PC-9 (cell line): Measurements from ENCODE around the gene ORC5. TPM values are rescaled to one million over a fixed set of nuclear protein-coding genes. Genes with fewer than 3 reads are reported as not detected.

Experiments
- BruUV-seq: library from RNA; stranded (reverse); fragments of 400-500 nt; replicated peaks from 2 replicates; lab custom pipeline; 2021; lab: Mats Ljungman, UMichigan
- CTCF ChIA-PET: fragments of 300-600 bp; sonication (Branson Sonifier 250); formaldehyde crosslinking; loops from one replicate; lab custom pipeline; 2022; ENCODE audit warnings: antibody characterized with exemption; lab: Charles Lee
- POLR2A ChIA-PET: fragments of 300-600 bp; sonication (Branson Sonifier 250); formaldehyde crosslinking; loops from one replicate; lab custom pipeline; 2022; ENCODE audit warnings: antibody characterized with exemption; ENCODE audit not compliant: unreplicated experiment; lab: Charles Lee
- DNase-seq, 2 experiments: peaks; one replicate each; pipeline versions ENCODE4 v3.0.0 to v3.0.0-alpha.2; 2015 to 2022; ENCODE audit warnings: mixed read lengths in 1 of 2
- H2AFZ ChIP-seq: fragments of 200-600 bp; sonication (generic); 2 replicates; pipeline ENCODE4 v1.8.1; 2017; ENCODE audit warnings: antibody characterized with exemption
- H3F3A ChIP-seq: fragments of 200-600 bp; sonication (generic); 2 replicates; pipeline ENCODE4 v1.8.1; 2017; ENCODE audit warnings: antibody characterized with exemption, mild to moderate bottlenecking, low read depth; ENCODE audit not compliant: insufficient read depth
- H3K27ac ChIP-seq: fragments of 200-600 bp; sonication (generic); 2 replicates; pipeline ENCODE4 v1.6.1; 2016; ENCODE audit warnings: mixed run types
- H3K27me3 ChIP-seq: fragments of 200-600 bp; sonication (generic); 2 replicates; pipeline ENCODE4 v1.6.1; 2016; ENCODE audit warnings: low read depth, mixed run types; ENCODE audit not compliant: insufficient read depth
- H3K36me3 ChIP-seq: fragments of 200-600 bp; sonication (generic); 2 replicates; pipeline ENCODE4 v1.6.1; 2016; ENCODE audit warnings: low read depth, mixed run types
- H3K4me1 ChIP-seq: fragments of 200-600 bp; sonication (generic); replicated peaks from 2 replicates; pipeline ENCODE4 v1.6.1; 2016; ENCODE audit warnings: mixed run types; ENCODE audit not compliant: insufficient read depth
- H3K4me2 ChIP-seq: fragments of 200-600 bp; sonication (generic); 2 replicates; pipeline ENCODE4 v1.6.1; 2017; ENCODE audit warnings: mixed run types
- H3K4me3 ChIP-seq: fragments of 200-600 bp; sonication (generic); 2 replicates; pipeline ENCODE4 v1.6.1; 2016; ENCODE audit warnings: mixed run types
- H3K79me2 ChIP-seq: fragments of 200-600 bp; sonication (generic); 2 replicates; pipeline ENCODE4 v1.6.1; 2017; ENCODE audit warnings: low read depth, mixed run types
- H3K9me2 ChIP-seq: fragments of 200-600 bp; sonication (generic); 2 replicates; pipeline ENCODE4 v1.8.1; 2017; ENCODE audit warnings: mild to moderate bottlenecking; ENCODE audit not compliant: insufficient read depth
- H3K9me3 ChIP-seq: fragments of 200-600 bp; sonication (generic); 2 replicates; pipeline ENCODE4 v1.8.1; 2016; ENCODE audit warnings: low read depth; ENCODE audit not compliant: insufficient read depth
- H4K20me1 ChIP-seq: fragments of 200-600 bp; sonication (generic); 2 replicates; pipeline ENCODE4 v1.8.1; 2017; ENCODE audit not compliant: insufficient read depth
- CTCF ChIP-seq: fragments of 200-600 bp; sonication (generic); conservative IDR thresholded peaks from 2 replicates; pipeline ENCODE4 v1.6.1; 2017; ENCODE audit warnings: mixed run types, antibody characterized with exemption, mild to moderate bottlenecking, moderate library complexity
- EZH2 ChIP-seq: fragments of 200-600 bp; sonication (generic); IDR thresholded peaks from 2 replicates; pipeline ENCODE4 v1.8.0; 2017; ENCODE audit warnings: antibody characterized with exemption, low read depth
- intact Hi-C: fragments of 100-400 bp; cut with micrococcal nuclease; formaldehyde crosslinking; loops from one replicate; pipeline ENCODE4 v1.10.0; 2022; ENCODE audit not compliant: unreplicated experiment
- total RNA-seq: library from RNA; stranded (reverse); gene quantifications from 2 replicates; pipeline ENCODE4 v1.2.3, GENCODE V29; 2021

The ORC5 gene
- total RNA-seq, 1 experiment from 2014 or later, result 22.9 TPM

- Histone ChIP-seq H3K9me2 (no peaks in the 10 kb centered on the region), H3K36me3 (0 out of 2 replicates have a peak, but pooled peaks cover 7% of the 10 kb centered on the region), H3K27me3 (no peaks in the 10 kb centered on the region), H3K4me3 (no peak overlapping the region), H3F3A (no peaks in the 10 kb centered on the region), H3K4me1 (no peaks in the 10 kb centered on the region), H2AFZ (no peak overlapping the region), H3K9me3 (no peaks in the 10 kb centered on the region), H3K79me2 (no peaks in the 10 kb centered on the region), H4K20me1 (no peaks in the 10 kb centered on the region), H3K27ac (no peak overlapping the region), H3K4me2 (no peak overlapping the region)
- POLR2A ChIA-PET, result interaction anchor here (0.6 kb wide), 1 partner anchor 28 kb away, joined by 10 read pairs; no protein-coding TSS in a partner anchor
- TF ChIP-seq CTCF (no peak), EZH2 (no peak)
- BruUV-seq, result no TSS peak
- CTCF ChIA-PET, result no interaction called here
- no peak for DNase-seq
- intact Hi-C loops, result loop anchor here (10.0 kb wide), 1 partner anchor 395 kb away; no protein-coding TSS in a partner anchor
These were observed 58.0 kb downstream of the ORC5 start for GRCh38 chr7:104149822-104150221.

GRCh38 chr7:104142147-104142546 is 65.7 kb downstream of the ORC5 start:
- Histone ChIP-seq H3K27ac (no peak overlapping the region), H3K9me3 (no peaks in the 10 kb centered on the region), H3F3A (no peaks in the 10 kb centered on the region), H2AFZ (no peak overlapping the region), H3K79me2 (no peaks in the 10 kb centered on the region), H3K36me3 (peaks cover 11% of the 10 kb centered on the region; the same call in 1 of the 2 replicates), H3K4me1 (no peaks in the 10 kb centered on the region), H3K9me2 (no peaks in the 10 kb centered on the region), H4K20me1 (no peaks in the 10 kb centered on the region), H3K27me3 (no peaks in the 10 kb centered on the region), H3K4me2 (no peak overlapping the region), H3K4me3 (no peak overlapping the region)
- no TSS peak for BruUV-seq
- intact Hi-C loops, result no loop called here
- ChIA-PET CTCF (no interaction called here), POLR2A (no interaction called here)
- TF ChIP-seq EZH2 (no peak), CTCF (no peak)
- DNase-seq, result no peak

- DNase-seq, result no peak
- Histone ChIP-seq H3K4me2 (no peak overlapping the region), H3F3A (no peaks in the 10 kb centered on the region), H3K9me3 (no peaks in the 10 kb centered on the region), H3K9me2 (no peaks in the 10 kb centered on the region), H3K27me3 (no peaks in the 10 kb centered on the region), H2AFZ (no peak overlapping the region), H3K36me3 (0 out of 2 replicates have a peak, but pooled peaks cover 7% of the 10 kb centered on the region), H3K4me3 (no peak overlapping the region), H3K27ac (no peak overlapping the region), H3K79me2 (no peaks in the 10 kb centered on the region), H4K20me1 (no peaks in the 10 kb centered on the region), H3K4me1 (no peaks in the 10 kb centered on the region)
- intact Hi-C loops, result no loop called here
- ChIA-PET POLR2A (interaction anchor here (0.6 kb wide), 1 partner anchor 38 kb away, joined by 6 read pairs; no protein-coding TSS in a partner anchor), CTCF (no interaction called here)
- no TSS peak for BruUV-seq
- TF ChIP-seq CTCF (no peak), EZH2 (no peak)
These were observed 69.8 kb downstream of the ORC5 start for GRCh38 chr7:104137971-104138370.
